Mucosa of descending colon (tissue), 3 donors: Measurements from ENCODE around the gene RAB20. TPM values are rescaled to one million over a fixed set of nuclear protein-coding genes. Genes with fewer than 3 reads are reported as not detected.

Experiments used
- ATAC-seq: fragments of 200-7000 bp; cut with Tn5 transposase; one replicate; pipeline ENCODE4 v1.9.1; 2020; ENCODE audit warnings: mild to moderate bottlenecking, moderate library complexity
- DNase-seq, 3 donors: peaks; one replicate each; pipeline ENCODE4 v3.0.0-alpha.2; 2020
- H3K36me3 ChIP-seq: fragments of 200-600 bp; one replicate; pipeline ENCODE4 v1.8.0; 2021; ENCODE audit warnings: low read depth, mild to moderate bottlenecking
- H3K4me1 ChIP-seq: fragments of 200-600 bp; one replicate; pipeline ENCODE4 v1.8.0; 2021; ENCODE audit warnings: low read depth, mild to moderate bottlenecking
- H3K4me3 ChIP-seq: fragments of 200-600 bp; one replicate; pipeline ENCODE4 v1.8.0; 2021; ENCODE audit warnings: mild to moderate bottlenecking
- H3K9me3 ChIP-seq: fragments of 200-600 bp; one replicate; pipeline ENCODE4 v1.8.0; 2021; ENCODE audit warnings: mild to moderate bottlenecking
- intact Hi-C, 2 donors: fragments of 100-400 bp; cut with DNase I in 1 of 2; cut with micrococcal nuclease in 1 of 2; formaldehyde crosslinking; loops; one replicate each; pipeline versions ENCODE4 v1.11.0 to v1.11.1; 2022; cut with DNase I, micrococcal nuclease
- total RNA-seq, 3 donors: library from RNA; stranded (reverse); fragmentation: NEBNext Ultra II Directional in 2 of 3; extraction: Animal tissue kit (Norgen Biotek cat#: 25700) in 2 of 3; gene quantifications; one replicate each; pipeline versions ENCODE4 v1.2.1 to v1.2.4, GENCODE V29; 2021 to 2023
- TF ChIP-seq, protein P1 (sequence below): fragments of 200-600 bp; IDR thresholded peaks from one replicate; pipeline ENCODE4 v1.8.0; 2022; ENCODE audit warnings: antibody characterized with exemption, mild to moderate bottlenecking
- donor health status: DM: no; HTN: no; CAD: no; lungs with moderate emphysema.
- donor health status: DM: no; HTN: no; CAD: no.
- donor health status: DM: no; HTN: yes; CAD: no.

RAB20 gene
- total RNA-seq, 3 donors from 2014 or later, result 24.4 to 45.2 (median 33.7) TPM

DNA sequence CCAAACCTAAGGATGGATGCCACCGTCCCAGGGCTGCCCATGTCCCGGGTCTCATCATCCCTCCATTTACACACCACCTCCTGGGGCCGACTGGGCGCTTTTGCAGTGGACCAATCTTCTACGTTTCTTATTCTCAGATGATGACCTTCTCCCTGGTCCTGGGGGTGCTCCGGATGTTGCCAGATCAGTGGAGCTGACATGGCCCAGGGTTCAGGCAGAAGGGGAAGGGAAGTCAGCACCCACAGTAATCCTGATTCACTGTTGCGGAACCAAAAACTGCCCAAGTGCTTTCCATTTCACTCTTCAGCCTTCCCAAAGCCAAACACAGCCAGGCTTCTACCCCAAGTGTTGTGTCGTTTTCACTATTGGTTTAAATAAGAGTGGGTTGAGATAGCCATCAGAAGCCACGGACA, 29.8 kb downstream of the RAB20 start:
- ATAC-seq (no peak), DNase-seq (no peak)

DNA sequence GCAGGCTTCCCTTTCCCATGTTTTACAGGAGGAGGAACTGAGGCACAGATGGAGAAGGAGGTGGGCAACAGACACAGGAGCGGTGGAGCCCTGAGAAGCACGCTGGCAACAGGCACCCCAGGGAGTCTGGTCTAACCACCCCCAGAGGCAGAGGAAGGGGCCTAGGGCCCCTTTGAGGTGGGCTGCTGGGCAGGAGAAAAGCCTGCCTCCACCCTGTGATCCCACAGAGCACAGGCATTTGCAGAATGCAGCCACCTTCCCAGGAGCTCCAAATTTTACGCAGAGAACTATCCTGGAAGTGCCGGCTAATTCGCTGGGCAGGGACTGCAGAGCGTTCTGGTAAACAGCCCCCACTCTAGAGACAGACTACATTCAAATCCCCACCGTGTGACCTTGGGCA, 30.4 kb downstream of the RAB20 start:
- Histone ChIP-seq H3K4me3 (no peak overlapping the region), H3K9me3 (no peaks in the 10 kb centered on the region), H3K36me3 (no peaks in the 10 kb centered on the region), H3K4me1 (peaks cover 18% of the 10 kb centered on the region)
- intact Hi-C loops, result no loop called here
- ATAC-seq, result no peak
- TF ChIP-seq, protein P1, sequence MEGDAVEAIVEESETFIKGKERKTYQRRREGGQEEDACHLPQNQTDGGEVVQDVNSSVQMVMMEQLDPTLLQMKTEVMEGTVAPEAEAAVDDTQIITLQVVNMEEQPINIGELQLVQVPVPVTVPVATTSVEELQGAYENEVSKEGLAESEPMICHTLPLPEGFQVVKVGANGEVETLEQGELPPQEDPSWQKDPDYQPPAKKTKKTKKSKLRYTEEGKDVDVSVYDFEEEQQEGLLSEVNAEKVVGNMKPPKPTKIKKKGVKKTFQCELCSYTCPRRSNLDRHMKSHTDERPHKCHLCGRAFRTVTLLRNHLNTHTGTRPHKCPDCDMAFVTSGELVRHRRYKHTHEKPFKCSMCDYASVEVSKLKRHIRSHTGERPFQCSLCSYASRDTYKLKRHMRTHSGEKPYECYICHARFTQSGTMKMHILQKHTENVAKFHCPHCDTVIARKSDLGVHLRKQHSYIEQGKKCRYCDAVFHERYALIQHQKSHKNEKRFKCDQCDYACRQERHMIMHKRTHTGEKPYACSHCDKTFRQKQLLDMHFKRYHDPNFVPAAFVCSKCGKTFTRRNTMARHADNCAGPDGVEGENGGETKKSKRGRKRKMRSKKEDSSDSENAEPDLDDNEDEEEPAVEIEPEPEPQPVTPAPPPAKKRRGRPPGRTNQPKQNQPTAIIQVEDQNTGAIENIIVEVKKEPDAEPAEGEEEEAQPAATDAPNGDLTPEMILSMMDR, result no peak
- DNase-seq, result no peak

More for the DNA sequence above, 29.8 kb downstream of the RAB20 start:
- Histone ChIP-seq H3K36me3 (no peaks in the 10 kb centered on the region), H3K4me1 (peaks cover 14% of the 10 kb centered on the region), H3K9me3 (no peaks in the 10 kb centered on the region), H3K4me3 (no peak overlapping the region)
- TF ChIP-seq, protein P1, result no peak
- intact Hi-C loops, result no loop called here

DNA sequence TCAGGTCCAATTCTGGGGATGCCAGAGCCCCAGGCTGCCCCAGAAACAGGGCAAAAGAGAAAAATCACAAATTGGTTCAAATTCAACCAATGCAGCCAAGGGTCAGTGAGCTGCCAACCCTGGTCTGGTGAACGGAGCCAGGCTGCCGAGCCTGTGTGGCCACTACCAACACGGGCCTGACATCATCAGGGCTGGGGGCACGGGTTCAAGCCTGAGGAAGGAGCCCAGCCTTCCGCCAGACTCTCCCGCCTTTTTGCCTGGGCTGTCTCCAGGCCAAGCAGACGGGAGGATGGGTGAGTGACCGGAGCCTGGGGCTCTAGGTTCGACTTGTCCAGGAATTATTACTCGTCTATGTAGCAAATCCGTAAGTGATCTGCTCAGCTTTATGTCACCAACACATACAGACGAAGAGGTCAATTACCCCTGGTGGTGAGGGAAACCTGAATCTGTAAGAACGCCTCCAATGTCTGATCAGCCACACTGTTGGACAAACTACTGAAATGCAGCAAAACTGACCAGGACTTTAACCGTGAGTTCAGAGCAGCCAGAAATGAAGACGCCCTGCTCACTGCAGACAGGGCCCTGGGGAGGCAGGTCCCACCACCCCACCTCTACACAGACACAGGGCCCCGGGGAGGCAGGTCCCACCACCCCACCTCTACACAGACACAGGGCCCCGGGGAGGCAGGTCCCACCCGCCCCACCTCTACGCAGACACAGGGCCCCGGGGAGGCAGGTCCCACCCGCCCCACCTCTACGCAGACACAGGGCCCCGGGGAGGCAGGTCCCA, 31.8 kb downstream of the RAB20 start:
- intact Hi-C loops, result no loop called here
- peaks cover 29% of the 10 kb centered on the region for H3K4me1 ChIP-seq
- TF ChIP-seq, protein P1, result no peak
- no peak overlapping the region for H3K4me3 ChIP-seq
- no peaks in the 10 kb centered on the region for H3K9me3 ChIP-seq
- H3K36me3 ChIP-seq, result no peaks in the 10 kb centered on the region
- ATAC-seq (no peak), DNase-seq (no peak)

DNA sequence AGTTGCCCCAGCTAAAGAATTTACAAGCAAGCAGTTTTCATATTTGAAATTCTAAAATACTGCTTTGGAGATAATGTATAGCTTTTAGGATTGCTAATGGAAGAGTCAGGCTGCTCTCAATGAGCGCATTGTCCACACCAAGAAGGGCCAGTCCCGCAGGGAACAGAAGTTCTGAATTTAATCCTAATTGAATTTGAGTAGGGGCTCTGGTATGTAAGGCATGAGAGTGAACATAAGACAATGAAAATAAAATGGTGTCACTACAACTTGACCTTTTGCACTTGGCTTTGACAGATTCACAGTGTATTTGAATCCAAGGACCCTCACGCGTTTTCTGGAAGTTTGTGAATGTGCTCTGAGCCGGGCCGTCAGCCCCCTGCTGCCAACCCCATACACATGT, 32.6 kb downstream of the RAB20 start:
- intact Hi-C loops, result no loop called here
- TF ChIP-seq, protein P1, result no peak
- DNase-seq, result no peak
- Histone ChIP-seq H3K9me3 (no peaks in the 10 kb centered on the region), H3K4me3 (no peak overlapping the region), H3K36me3 (no peaks in the 10 kb centered on the region), H3K4me1 (peaks cover 37% of the 10 kb centered on the region)
- no peak for ATAC-seq

DNA sequence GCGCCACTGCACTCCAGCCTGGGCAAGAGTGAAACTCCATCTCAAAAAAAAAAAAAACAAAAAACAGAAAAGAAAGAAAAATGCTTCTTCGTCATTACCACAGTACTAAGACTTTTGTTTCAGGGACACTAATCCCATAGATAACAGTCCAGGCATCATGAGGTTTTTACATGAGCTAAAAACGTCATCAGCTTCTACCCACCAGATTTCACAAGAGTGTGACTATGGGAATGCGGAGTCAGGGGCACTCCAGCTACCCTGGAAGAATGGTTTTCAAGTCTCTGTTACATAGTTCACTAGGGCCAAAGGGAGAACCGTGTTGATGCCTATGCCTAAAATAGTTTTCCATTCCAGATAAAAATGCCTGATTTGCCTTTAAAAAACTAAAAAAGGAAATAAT, 33.2 kb downstream of the RAB20 start:
- DNase-seq (no peak), ATAC-seq (no peak)
- Histone ChIP-seq H3K36me3 (no peaks in the 10 kb centered on the region), H3K4me1 (peaks cover 43% of the 10 kb centered on the region), H3K9me3 (no peaks in the 10 kb centered on the region), H3K4me3 (no peak overlapping the region)
- intact Hi-C loops, result no loop called here
- TF ChIP-seq, protein P1, result no peak
